HG02870 (cell line): ENCODE data around the gene EPHA1.

Experiments used
- ATAC-seq: cut with Tn5 transposase; IDR thresholded peaks from one replicate; pipeline ENCODE4 v1.9.1; 2021; ENCODE audit warnings: mild to moderate bottlenecking, moderate library complexity; ENCODE audit not compliant: unreplicated experiment

Gene EPHA1

DNA sequence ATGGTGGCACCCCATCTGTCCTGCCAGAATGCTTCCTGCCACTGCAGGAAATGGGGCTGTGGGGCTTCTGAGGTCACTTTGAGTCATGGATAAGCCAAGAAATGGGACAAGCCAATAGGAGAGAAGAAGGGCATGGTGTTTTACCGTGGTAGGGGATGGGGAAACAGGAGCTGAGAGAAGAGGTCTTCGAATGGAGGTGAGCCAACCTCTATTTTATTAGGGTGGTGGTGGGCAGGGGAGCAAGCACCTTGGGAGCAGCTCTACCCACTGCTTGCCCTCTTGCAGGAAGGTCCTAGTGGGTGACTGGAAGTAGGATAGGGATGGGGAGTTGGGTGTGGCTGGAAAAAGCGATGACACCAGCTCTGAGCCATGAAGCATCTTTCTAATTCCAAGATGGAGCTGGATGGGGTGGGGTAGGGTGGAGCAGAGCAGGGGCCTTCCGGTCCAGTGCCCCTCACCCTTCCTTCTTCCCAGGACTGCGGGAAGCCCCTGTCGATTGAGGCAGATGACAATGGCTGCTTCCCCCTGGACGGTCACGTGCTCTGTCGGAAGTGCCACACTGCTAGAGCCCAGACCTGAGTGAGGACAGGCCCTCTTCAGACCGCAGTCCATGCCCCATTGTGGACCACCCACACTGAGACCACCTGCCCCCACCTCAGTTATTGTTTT lies 18.4 kb downstream of the EPHA1 start:
- ATAC-seq = no peak

DNA sequence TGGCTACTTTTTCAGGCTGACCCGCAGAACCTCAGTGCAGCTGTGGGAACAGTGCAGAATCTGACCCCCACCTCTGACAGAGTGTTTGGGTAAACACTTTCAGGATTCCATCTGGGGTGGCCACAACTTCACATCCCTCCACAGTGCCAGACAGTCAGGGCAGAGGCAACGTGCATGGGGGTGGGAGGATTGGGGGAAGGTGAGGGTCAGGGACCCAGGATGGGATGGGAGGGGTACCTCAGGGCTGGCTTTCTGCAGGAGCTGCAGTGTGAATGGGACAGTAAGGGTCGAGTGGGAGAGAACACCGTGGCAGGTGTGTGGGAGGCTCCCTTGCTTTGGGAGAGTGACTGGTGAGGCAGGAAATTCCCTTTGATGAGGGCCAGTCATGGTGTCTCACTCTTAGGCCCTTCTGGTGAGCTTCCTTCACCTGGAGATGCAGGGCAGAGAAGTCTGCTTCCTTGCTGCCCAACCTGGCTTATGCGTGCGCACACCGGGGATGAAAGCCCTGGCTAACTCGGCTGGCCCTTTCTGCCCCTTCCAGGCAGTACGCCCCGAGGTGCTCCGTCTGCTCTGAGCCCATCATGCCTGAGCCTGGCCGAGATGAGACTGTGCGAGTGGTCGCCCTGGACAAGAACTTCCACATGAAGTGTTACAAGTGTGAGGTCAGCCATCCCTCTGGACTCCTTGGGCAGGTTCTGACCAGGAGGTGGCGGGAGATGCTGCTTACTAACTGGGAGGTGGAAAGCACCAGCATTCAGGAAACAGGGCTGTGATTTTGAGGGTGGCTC lies 19.1 kb downstream of the EPHA1 start:
- no peak for ATAC-seq

DNA sequence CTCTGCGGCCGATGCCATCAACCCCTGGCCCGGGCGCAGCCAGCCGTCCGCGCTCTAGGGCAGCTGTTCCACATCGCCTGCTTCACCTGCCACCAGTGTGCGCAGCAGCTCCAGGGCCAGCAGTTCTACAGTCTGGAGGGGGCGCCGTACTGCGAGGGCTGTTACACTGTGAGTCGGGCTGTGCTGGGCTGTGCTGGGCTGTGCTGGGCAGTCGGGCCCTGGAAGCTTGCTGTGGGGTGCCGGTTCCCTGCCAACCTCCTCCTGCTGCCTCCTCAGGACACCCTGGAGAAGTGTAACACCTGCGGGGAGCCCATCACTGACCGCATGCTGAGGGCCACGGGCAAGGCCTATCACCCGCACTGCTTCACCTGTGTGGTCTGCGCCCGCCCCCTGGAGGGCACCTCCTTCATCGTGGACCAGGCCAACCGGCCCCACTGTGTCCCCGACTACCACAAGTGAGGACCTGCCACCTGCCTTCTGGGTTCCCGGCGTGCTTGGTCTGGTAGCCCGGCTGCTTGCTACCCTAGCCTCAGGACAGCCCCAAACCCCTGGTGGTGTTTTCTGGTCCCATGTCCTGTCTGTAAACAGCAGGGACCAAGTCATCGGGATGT lies 20.1 kb downstream of the EPHA1 start:
- no peak for ATAC-seq

DNA sequence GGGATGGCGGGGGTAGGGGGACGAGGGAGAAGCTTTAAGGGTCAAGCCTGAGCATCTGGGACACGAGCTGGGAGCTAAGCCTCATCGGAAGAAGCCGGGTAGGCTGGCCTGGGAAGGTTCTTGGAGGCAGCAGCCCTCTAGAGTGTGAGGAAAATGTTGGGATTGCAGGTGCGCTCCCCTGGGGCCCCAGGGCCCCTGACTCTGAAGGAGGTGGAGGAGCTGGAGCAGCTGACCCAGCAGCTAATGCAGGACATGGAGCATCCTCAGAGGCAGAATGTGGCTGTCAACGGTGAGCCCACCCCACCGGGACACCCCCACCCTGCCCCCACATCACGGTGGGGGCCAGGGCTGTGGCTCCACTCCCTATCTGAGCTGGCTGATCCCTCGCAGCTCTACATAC lies 20.6 kb downstream of the EPHA1 start:
- no peak for ATAC-seq

DNA sequence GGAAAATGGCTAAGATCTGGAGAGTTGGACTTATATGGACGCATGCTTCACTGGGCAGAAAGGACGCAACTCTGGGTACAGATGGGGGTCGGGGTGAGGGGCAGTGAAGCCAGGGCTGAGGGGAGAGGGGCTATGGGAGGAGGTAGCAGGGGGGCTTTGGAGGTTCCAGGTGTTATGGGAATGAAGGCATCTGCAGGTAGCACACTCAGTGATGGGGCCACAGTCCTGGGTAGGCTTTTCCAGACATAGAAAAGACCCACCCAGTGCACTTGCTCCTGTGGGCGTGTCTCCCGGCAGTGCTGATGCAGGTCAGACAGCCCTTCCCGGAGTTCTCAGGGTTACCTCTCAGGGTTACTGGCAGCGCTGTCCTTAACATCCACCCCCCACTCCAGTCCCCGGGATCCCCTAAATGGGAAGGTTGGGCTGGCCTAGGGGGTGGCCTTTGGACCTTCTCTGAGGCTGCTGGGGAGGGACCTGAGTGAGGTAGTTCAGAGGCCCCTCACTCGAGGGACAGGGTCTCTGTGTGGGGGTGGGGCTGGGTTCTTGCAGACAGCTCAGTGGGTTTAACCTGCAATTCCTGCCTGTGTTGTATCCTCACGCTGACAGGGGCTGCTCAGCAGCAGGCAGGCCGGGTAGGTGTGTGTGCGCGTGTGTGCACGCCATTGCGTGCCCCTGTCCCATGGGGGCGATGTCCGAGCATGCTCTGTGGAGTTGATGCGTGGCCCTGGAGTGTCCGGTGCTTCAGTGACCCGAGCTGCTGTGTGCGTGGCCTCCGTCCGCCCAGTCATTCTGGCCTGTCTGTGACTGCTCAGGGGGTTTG lies 21.3 kb downstream of the EPHA1 start:
- ATAC-seq = no peak

DNA sequence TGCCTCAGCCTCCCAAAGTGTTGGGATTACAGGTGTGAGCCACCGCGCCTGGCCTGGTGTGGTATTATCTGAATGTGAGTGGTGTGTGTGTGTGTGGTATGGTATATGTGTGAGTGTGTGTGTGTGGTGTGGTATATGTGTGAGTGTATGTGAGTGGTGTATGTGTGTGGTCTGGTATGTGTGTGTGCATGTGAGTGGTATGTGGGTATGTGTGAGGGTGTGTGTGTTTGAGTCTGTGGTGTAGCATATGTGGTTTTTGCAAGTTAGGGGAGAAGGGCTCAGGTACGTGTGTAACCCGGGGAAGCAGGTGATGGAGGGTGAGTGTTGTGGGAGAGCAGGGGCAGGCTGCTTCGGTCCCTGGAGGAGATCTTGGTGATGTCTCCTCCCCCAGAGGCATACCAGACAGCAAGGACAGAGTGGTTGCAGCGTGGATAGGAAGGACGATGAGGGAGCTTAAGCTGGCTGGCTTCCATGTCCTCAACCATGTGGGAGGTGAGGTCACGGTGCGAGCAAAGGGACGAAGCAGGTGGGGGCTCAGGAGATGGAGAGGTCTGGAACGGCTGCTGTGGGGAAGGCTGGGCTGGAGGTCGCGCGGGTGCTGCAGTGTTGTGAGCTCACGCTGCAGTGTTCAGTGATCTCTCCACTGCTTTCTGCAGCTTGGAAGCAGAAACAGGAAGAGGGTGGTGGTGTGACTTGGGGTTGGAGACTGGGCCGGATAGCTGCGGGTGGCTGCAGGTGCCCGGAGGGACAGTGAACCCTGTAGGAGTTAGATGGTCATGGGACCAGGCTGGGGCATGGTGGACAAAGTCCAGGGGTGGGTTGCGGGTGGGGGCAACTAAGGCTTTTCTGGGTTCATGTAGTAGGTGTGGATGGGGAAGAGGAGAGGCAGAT lies 22.5 kb downstream of the EPHA1 start:
- no peak for ATAC-seq

DNA sequence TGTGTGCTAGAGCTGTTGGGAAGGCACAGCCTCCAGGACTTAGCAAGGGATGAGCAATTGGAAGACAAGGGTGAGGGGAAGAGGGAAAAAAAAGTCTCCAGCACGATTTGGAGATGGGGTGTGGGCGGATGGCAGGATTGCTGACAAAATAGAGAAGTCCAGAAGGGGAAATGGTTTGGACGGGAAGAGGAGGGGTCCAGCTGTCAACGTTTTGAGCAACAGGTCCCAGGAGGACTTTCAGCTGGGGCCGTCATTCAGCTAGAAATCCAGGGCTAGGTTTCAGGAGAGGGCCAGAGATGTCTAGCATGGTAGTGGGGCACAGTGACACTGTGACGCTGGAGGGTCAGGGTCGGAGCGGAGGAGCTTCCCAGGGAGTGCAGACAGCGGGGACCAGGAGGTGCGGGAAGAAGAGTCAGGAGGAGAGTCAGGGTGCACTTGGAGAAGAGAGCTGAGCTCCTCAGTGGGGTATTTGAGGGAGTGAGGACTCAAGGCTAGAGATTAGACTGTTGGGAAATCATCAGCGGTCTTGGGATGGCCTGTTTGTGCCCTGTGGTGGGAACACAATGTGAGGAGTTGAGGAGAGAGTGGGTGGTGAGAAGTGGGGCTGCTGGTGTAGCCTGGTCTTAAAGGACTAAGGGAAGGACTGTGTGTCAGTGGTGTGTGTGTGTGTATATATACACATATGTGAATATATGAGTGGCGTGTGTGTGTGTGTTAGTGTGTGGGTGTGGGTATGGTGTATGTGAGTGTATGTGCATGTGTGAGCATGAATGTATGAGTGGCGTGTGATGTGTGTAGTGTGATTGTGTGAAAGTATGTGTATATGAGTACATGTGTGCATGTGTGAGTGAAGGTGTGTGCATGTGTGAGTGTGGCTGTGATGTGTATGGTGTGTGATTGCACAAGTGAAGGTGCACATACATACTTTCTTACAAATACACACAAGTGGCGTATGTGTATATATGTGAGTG lies 23.7 kb downstream of the EPHA1 start:
- no peak for ATAC-seq

DNA sequence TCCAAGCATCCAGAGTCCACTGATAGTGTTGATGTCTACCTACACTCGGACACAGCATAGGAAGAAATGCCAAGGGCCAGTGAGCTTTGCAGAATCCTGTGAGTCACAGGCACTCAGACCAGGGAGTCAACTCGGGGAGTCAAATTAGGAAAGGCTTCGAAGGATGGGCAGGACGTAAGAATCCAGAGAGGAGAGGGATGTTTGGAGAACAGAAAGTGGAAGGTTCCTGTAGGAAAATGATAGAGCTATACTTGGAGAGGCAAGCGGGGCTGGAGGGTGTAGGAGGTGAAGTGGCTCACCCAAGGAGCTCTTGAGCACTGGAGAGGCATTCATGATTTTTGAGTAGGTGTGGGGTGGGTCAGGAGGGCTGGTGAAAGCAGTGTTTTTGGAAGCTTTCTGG lies 24.5 kb downstream of the EPHA1 start:
- ATAC-seq = no peak

DNA sequence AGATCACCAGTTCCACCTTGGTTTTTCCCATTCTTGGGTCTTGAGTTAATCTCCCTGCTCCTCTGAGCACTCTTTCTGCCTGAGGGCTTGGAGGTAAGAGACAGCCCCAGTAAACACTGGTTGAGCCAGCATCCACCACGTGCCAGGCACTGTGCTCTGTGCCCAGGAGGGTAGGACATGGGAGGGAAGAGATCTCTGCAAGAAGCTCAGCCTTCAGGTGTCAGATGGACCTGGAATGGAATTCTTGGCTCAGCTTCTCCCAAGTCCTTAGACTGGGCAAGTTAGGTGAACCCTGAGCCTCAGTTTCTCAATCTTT lies 25.1 kb downstream of the EPHA1 start:
- ATAC-seq = no peak

DNA sequence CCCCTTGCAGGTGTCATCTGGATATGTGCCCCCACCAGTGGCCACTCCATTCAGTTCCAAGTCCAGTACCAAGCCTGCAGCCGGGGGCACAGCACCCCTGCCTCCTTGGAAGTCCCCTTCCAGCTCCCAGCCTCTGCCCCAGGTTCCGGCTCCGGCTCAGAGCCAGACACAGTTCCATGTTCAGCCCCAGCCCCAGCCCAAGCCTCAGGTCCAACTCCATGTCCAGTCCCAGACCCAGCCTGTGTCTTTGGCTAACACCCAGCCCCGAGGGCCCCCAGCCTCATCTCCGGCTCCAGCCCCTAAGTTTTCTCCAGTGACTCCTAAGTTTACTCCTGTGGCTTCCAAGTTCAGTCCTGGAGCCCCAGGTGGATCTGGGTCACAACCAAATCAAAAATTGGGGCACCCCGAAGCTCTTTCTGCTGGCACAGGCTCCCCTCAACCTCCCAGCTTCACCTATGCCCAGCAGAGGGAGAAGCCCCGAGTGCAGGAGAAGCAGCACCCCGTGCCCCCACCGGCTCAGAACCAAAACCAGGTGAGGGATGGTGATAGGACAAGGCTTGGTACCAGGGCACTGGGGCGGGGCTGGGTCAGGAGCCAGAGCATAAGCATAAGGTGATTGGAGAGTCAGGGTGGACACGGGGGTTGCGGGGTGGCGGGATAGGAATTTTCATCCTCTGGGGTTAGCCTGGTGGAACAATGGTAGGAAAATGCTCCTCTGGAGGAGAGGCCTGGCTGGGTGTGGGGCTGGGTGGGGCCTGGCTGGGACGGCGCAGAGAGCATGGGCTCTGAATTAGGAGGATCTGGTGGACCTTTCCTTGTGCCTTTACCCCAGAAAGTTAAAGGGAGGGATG lies 25.6 kb downstream of the EPHA1 start:
- no peak for ATAC-seq

DNA sequence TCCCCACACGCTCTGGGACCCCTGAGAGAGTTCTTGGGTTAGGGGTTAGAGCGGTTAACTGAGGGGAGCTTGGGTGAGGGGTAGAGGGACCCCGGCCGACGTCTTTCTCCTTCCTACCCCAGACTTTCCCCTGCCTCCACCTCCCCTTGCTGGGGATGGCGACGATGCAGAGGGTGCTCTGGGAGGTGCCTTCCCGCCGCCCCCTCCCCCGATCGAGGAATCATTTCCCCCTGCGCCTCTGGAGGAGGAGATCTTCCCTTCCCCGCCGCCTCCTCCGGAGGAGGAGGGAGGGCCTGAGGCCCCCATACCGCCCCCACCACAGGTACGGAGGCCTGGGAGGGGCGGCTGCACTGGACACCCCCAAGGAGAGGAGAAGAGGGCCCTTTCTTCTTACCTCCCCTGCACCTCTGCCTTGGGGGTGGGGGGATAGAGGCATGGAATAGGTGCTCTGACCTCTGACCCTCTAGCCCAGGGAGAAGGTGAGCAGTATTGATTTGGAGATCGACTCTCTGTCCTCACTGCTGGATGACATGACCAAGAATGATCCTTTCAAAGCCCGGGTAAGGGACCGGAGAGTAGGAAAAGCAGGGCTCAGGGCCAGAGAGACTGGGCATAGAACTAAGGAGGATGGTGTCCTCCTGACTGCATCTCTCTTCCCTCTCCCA lies 26.4 kb downstream of the EPHA1 start:
- ATAC-seq = no peak

DNA sequence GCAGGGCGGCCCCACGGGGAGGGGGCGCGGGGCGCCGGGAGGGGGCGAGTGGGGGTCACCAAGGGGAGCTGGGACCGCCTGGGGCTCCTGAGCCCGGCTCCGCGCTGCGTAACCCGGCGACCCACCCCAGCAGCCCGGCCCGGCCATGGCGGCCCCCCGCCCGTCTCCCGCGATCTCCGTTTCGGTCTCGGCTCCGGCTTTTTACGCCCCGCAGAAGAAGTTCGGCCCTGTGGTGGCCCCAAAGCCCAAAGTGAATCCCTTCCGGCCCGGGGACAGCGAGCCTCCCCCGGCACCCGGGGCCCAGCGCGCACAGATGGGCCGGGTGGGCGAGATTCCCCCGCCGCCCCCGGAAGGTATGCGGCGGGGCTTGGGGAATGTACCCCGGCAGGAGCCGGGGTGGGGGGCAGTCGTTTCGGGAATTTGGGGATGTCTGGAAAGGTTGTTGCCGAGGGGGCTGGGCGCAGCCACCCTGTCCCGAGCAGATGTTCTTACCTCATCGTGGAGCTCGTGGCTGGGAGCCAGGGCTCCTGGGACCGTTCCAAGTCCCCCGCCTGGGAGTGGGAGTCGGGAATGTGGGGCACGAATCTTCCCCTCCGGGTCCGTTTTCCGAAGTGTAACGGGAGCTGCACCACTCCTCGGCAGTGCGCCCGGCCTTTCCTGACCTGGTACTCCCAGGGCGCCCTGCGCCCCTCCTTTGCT lies 27.1 kb downstream of the EPHA1 start:
- ATAC-seq = peak; percentile 4

DNA sequence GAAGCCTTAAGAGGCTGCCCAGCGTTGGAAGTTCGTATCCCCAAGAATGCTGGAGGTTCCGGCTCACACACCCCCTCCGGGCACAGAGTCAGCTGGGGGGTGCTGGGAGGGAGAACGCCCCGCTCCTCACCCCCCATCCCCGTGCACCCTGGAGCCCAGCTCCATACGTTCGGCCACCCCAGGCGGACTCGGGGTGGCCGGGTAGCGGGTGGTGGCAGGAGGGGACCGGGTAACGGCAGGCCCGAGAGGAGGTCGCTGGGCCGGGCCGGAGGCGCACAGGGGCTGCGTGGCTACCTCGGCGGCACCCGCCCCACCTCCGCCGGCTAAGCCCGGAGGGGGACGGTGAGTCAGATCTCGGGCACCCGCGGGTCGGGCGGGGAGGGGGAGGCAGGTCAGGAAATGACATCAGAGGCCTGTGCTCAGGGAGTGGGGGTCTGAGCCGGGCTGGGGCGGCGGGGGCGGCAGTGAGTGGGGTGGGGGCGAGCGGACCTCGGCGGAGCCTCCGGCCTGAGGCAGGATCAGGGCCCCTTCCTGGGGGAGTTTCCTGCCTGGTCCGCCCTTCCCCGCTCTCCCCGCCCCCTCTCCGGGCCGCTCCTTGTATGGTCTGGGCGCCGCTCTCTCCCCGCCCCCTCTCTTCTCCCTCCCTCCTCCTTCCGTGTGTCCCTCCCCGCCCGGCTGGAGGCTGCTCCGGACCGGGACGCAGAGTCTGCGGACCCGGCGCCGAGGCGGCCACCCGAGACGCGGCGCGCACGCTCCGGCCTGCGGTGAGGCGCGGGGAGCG lies 27.8 kb downstream of the EPHA1 start, which contains the start of gene ZYX:
ZYX (plus strand) TSS at position 700 of the 781 bp plus-strand sequence. CDS start 227 bp downstream, outside the sequence.
- ATAC-seq = peak; percentile 74

DNA sequence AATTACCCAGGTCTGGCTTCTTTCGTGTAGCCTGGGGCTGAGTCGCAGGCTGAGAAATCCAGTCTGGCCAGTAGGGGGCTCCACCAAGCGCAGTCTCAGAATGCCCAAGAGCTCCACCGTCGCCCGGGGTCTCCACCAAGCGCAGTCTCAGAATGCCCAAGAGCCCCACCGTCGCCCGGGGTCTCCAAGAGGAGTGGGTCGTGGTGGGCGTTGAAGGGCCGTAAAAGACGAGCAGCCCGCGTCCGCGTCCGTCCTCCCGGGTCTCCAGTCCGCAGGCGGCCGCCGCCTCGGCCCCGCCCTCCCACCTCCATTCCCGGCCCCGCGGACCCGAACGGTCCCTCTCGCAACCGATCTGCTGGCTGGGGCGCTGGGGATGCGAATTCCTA lies 28.4 kb downstream of the EPHA1 start:
- ATAC-seq = peak; percentile 53

DNA sequence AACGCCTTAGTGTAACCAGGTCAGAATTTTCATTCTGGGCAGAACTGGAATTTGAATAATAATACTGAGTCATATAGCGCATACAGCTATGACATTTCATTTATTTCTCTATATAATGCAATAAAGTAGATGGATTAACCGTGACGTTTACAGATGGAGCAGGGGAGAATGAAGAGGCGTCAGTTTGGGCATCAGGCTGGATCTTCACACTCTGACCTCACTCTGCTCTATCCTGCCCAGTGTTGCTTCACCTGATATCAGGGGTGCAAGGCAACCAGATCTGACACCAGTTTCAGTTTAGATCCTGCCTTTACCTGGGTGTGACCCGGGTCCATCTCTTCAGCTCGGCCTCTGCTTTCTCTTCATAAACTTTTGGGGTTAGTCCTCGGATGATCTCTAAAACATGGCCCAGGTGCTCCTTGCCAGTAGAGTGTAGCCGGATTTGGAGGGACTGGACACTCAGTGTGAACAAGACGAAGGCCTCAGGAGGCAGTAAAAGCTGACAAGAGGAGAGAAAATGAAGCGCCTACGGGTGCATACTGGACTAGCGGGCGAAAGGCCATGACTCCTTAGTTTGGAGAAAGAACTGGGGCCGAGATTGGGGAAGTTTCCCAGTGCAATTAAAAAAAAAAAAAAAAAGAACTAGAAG lies 28.9 kb downstream of the EPHA1 start:
- ATAC-seq = peak; percentile 0

DNA sequence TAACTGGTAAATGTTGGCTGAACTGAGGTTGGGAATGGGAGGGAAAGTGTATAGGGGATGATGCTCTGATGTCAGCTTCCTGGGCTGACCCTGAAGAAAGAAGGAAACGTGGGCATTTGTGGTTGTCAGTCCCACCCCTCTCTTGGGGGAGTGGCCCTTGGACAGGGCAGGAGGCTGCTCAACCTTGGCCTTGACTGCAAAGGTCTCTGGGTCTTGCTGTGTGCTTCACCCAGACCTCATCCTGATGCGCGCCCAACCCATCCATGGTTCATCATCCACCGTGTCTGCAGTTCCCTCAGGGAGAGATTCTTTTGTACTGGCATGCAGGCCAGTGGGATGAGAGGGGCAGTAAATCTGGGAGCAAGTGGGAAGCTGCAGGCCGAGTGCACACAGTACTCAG lies 32.3 kb downstream of the EPHA1 start:
- ATAC-seq = no peak
